ENCODE results near the gene CHRNA3.
A peak's percentile ranks its signal among the peaks of the same experiment; 100 is the strongest.

The CHRNA3 gene

GRCh38 chr15:78620527-78621421, at the start of gene CHRNA3:
Gene CHRNA3 (minus strand): TSS chr15:78620996. CDS start chr15:78620794, 202 bp downstream.
- no peak for DNase-seq

GRCh38 chr15:78668987-78669386, 48.2 kb upstream of the CHRNA3 start:
- no peak for DNase-seq

GRCh38 chr15:78667578-78668236, 46.9 kb upstream of the CHRNA3 start:
- no peak for DNase-seq

GRCh38 chr15:78666010-78666409, 45.2 kb upstream of the CHRNA3 start:
- DNase-seq = no peak

- DNase-seq = no peak
These were observed 42.9 kb upstream of the CHRNA3 start for GRCh38 chr15:78663703-78664102.

GRCh38 chr15:78662028-78662427, 41.2 kb upstream of the CHRNA3 start:
- DNase-seq = no peak

- DNase-seq = no peak
These were observed 40.2 kb upstream of the CHRNA3 start for GRCh38 chr15:78661001-78661400.

GRCh38 chr15:78660584-78660983, 39.8 kb upstream of the CHRNA3 start:
- DNase-seq = no peak

- no peak for DNase-seq
These were observed 38.0 kb upstream of the CHRNA3 start for GRCh38 chr15:78658823-78659222.

- DNase-seq = no peak
These were observed 33.5 kb upstream of the CHRNA3 start for GRCh38 chr15:78654272-78654671.

GRCh38 chr15:78651930-78652615, 31.3 kb upstream of the CHRNA3 start:
- no peak for DNase-seq

- no peak for DNase-seq
These were observed 30.2 kb upstream of the CHRNA3 start for GRCh38 chr15:78651007-78651406.

GRCh38 chr15:78650022-78650421, 29.2 kb upstream of the CHRNA3 start:
- DNase-seq = no peak

- DNase-seq = no peak
These were observed 24.2 kb upstream of the CHRNA3 start for GRCh38 chr15:78645009-78645408.

GRCh38 chr15:78642331-78642730, 21.5 kb upstream of the CHRNA3 start:
- no peak for DNase-seq

GRCh38 chr15:78641749-78642275, 21.0 kb upstream of the CHRNA3 start:
- no peak for DNase-seq

- DNase-seq = no peak
These were observed 20.4 kb upstream of the CHRNA3 start, which contains the start of gene CHRNB4 for GRCh38 chr15:78641102-78641748. Gene CHRNB4 (minus strand): TSS chr15:78641210. CDS start chr15:78641133, 77 bp downstream.

GRCh38 chr15:78640527-78641101, 19.8 kb upstream of the CHRNA3 start:
- no peak for DNase-seq

- DNase-seq = peak; percentile 56 to 60
These were observed 18.0 kb upstream of the CHRNA3 start for GRCh38 chr15:78638658-78639314.

- no peak for DNase-seq
These were observed 17.1 kb upstream of the CHRNA3 start for GRCh38 chr15:78637776-78638435.

- DNase-seq = no peak
These were observed 15.6 kb upstream of the CHRNA3 start for GRCh38 chr15:78636378-78636859.
